Spleen (tissue), 7 donors: ENCODE results near the gene ZER1.

ENCODE experiments used
- POLR2A ChIP-seq, 3 donors: fragments of 450-650 bp; IDR thresholded peaks; one replicate each; pipeline ENCODE4 v1.5.1; 2017; ENCODE audit warnings: antibody characterized with exemption in 3 of 3, mild to moderate bottlenecking in 1 of 3
- TF ChIP-seq, protein P1 (sequence below), 11 experiments: fragments of 200-600 bp in 7 of 11; fragments of 450-650 bp in 4 of 11; sonication (generic) in 4 of 11; IDR thresholded peaks in 8 of 11; conservative IDR thresholded peaks in 3 of 11; 1 replicate in 7 of 11; 2 replicates in 4 of 11; pipeline versions ENCODE4 v1.4.0 to v1.8.0; 2016 to 2021; ENCODE audit warnings: antibody characterized with exemption in 11 of 11, inconsistent platforms in 4 of 11, mild to moderate bottlenecking in 1 of 11
- donor health status: DM: no; HTN: no; CAD: no; lungs with moderate emphysema.
- donor health status: DM: no; HTN: no; CAD: no.
- donor health status: DM: no; HTN: no; CAD: no.

DNA sequence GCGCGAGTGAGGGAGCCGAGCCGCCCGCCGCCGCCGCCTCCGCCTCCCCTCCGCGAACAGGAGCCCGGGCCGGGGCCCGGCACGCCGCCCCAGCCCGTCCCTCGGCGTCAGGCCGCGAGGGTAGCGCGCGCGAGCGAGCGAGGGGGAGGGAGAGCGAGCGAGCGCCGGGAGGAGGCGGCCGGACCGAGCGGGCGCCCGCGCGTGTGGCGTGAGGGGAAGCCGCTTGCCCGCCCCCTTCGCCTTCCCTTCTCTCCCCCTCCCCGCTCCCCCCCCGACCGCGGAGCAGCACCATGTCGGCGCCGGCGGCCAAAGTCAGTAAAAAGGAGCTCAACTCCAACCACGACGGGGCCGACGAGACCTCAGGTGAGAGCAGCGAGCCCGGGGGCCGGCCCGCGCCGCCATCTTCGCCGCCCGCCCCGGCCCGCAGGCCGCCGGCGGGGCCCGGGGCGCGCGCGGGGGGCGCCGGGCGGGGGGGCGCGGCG lies 82.4 kb downstream of the ZER1 start:
- TF ChIP-seq, protein P1, sequence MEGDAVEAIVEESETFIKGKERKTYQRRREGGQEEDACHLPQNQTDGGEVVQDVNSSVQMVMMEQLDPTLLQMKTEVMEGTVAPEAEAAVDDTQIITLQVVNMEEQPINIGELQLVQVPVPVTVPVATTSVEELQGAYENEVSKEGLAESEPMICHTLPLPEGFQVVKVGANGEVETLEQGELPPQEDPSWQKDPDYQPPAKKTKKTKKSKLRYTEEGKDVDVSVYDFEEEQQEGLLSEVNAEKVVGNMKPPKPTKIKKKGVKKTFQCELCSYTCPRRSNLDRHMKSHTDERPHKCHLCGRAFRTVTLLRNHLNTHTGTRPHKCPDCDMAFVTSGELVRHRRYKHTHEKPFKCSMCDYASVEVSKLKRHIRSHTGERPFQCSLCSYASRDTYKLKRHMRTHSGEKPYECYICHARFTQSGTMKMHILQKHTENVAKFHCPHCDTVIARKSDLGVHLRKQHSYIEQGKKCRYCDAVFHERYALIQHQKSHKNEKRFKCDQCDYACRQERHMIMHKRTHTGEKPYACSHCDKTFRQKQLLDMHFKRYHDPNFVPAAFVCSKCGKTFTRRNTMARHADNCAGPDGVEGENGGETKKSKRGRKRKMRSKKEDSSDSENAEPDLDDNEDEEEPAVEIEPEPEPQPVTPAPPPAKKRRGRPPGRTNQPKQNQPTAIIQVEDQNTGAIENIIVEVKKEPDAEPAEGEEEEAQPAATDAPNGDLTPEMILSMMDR (IDR thresholded peaks at IDR 0.05 in 8 of 11, conservative IDR thresholded peaks at IDR 0.05 in 3 of 11) = no peak
- peak in 1 of 3 donors; percentile 86 for TF ChIP-seq POLR2A (IDR thresholded peaks at IDR 0.05)
